MM.1S (cell line): ENCODE data around the gene DPH7.

ENCODE experiments used
- DNase-seq: peaks from one replicate; pipeline ENCODE4 v3.0.0-alpha.2; 2015
- H2AFZ ChIP-seq: fragments of 300-600 bp; sonication (generic); 2 replicates; pipeline ENCODE4 v1.6.0; 2016; ENCODE audit warnings: antibody characterized with exemption, low read length
- H3F3A ChIP-seq: fragments of 300-600 bp; sonication (generic); 2 replicates; pipeline ENCODE4 v1.6.1; 2016; ENCODE audit warnings: mild to moderate bottlenecking, antibody characterized with exemption, low read length, moderate library complexity, mixed read lengths; ENCODE audit not compliant: insufficient read depth
- H3K27ac ChIP-seq: fragments of 300-600 bp; sonication (generic); 2 replicates; pipeline ENCODE4 v1.5.1; 2016; ENCODE audit warnings: mild to moderate bottlenecking, low read length
- H3K27me3 ChIP-seq: fragments of 300-600 bp; sonication (generic); replicated peaks from 2 replicates; pipeline ENCODE4 v1.6.0; 2016; ENCODE audit warnings: low read length; ENCODE audit not compliant: insufficient read depth
- H3K36me3 ChIP-seq: fragments of 300-600 bp; sonication (generic); replicated peaks from 2 replicates; pipeline ENCODE4 v1.6.1; 2016; ENCODE audit warnings: mild to moderate bottlenecking, low read length, mixed read lengths; ENCODE audit not compliant: insufficient read depth
- H3K4me1 ChIP-seq: fragments of 300-600 bp; sonication (generic); 2 replicates; pipeline ENCODE4 v1.6.1; 2016; ENCODE audit warnings: low read length, mixed read lengths
- H3K4me2 ChIP-seq: fragments of 300-600 bp; sonication (generic); 2 replicates; pipeline ENCODE4 v1.6.0; 2016; ENCODE audit warnings: low read depth, low read length
- H3K4me3 ChIP-seq: fragments of 300-600 bp; sonication (generic); 2 replicates; pipeline ENCODE4 v1.5.1; 2016; ENCODE audit warnings: low read length, mixed read lengths
- H3K79me2 ChIP-seq: fragments of 300-600 bp; sonication (generic); 2 replicates; pipeline ENCODE4 v1.6.1; 2016; ENCODE audit warnings: mixed run types, low read length, mixed read lengths
- H3K9ac ChIP-seq: fragments of 300-600 bp; sonication (generic); 2 replicates; pipeline ENCODE4 v1.6.1; 2016; ENCODE audit warnings: low read length, mixed read lengths
- H3K9me2 ChIP-seq: fragments of 300-600 bp; sonication (generic); replicated peaks from 2 replicates; pipeline ENCODE4 v1.6.1; 2016; ENCODE audit warnings: mild to moderate bottlenecking, low read length, mixed read lengths; ENCODE audit not compliant: insufficient read depth
- H3K9me3 ChIP-seq: fragments of 300-600 bp; sonication (generic); replicated peaks from 2 replicates; pipeline ENCODE4 v1.6.1; 2016; ENCODE audit warnings: mild to moderate bottlenecking, low read length, mixed read lengths; ENCODE audit not compliant: insufficient read depth
- H4K20me1 ChIP-seq: fragments of 300-600 bp; sonication (generic); 2 replicates; pipeline ENCODE4 v1.6.1; 2016; ENCODE audit warnings: mild to moderate bottlenecking, low read length, moderate library complexity, mixed read lengths; ENCODE audit not compliant: insufficient read depth
- EZH2 ChIP-seq: fragments of 300-600 bp; sonication (generic); optimal IDR thresholded peaks from 2 replicates; pipeline ENCODE3; 2017; ENCODE audit warnings: low read depth, mild to moderate bottlenecking, antibody characterized with exemption, low read length, mixed read lengths
- EZH2phosphoT487 ChIP-seq: fragments of 300-600 bp; sonication (generic); IDR thresholded peaks from 2 replicates; pipeline ENCODE4 v1.6.1; 2018; ENCODE audit warnings: antibody characterized with exemption, low read length
- TF ChIP-seq, protein P1 (sequence below): fragments of 300-600 bp; sonication (generic); IDR thresholded peaks from 2 replicates; pipeline ENCODE4 v1.5.1; 2016; ENCODE audit warnings: antibody characterized with exemption, low read length, mixed read lengths

Gene DPH7

DNA sequence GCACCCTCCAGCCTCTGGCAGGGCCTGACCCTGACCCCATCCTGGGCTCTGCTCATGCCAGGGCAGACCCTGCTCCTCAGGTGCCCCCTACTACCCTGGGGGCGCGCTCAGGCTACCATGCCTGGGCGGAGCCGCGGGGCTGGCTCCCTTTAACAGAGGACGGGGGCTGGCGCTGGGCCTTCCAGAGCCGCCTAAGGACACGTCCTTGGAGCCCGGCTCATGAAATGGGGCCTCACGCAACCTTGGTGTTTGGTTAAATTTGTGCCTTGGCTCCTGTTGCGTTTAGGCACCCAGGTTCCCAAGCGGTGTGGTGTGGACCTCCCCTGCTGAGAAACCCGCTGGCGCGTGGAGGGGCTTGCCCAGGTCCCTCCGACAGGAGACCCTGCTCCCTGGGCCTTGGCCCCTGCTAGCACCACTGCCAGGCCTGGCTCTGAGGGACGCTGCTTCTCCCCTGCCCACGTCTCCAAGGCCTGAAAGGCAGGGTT, 36.7 kb upstream of the DPH7 start:
- TF ChIP-seq EZH2phosphoT487 (no peak), EZH2 (no peak)
- TF ChIP-seq, protein P1, sequence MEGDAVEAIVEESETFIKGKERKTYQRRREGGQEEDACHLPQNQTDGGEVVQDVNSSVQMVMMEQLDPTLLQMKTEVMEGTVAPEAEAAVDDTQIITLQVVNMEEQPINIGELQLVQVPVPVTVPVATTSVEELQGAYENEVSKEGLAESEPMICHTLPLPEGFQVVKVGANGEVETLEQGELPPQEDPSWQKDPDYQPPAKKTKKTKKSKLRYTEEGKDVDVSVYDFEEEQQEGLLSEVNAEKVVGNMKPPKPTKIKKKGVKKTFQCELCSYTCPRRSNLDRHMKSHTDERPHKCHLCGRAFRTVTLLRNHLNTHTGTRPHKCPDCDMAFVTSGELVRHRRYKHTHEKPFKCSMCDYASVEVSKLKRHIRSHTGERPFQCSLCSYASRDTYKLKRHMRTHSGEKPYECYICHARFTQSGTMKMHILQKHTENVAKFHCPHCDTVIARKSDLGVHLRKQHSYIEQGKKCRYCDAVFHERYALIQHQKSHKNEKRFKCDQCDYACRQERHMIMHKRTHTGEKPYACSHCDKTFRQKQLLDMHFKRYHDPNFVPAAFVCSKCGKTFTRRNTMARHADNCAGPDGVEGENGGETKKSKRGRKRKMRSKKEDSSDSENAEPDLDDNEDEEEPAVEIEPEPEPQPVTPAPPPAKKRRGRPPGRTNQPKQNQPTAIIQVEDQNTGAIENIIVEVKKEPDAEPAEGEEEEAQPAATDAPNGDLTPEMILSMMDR, result no peak
- Histone ChIP-seq H3K36me3 (no peaks in the 10 kb centered on the region), H3K4me3 (no peak overlapping the region), H2AFZ (no peak overlapping the region), H3K9me3 (no peaks in the 10 kb centered on the region), H3K4me1 (peaks cover 8% of the 10 kb centered on the region), H3K27me3 (no peaks in the 10 kb centered on the region), H3K27ac (no peak overlapping the region), H3K4me2 (no peak overlapping the region), H4K20me1 (0 out of 2 replicates have a peak, but pooled peaks cover under 1% of the 10 kb centered on the region), H3K79me2 (peaks cover 48% of the 10 kb centered on the region), H3F3A (peaks cover 9% of the 10 kb centered on the region), H3K9me2 (no peaks in the 10 kb centered on the region), H3K9ac (no peak overlapping the region)
- no peak for DNase-seq

DNA sequence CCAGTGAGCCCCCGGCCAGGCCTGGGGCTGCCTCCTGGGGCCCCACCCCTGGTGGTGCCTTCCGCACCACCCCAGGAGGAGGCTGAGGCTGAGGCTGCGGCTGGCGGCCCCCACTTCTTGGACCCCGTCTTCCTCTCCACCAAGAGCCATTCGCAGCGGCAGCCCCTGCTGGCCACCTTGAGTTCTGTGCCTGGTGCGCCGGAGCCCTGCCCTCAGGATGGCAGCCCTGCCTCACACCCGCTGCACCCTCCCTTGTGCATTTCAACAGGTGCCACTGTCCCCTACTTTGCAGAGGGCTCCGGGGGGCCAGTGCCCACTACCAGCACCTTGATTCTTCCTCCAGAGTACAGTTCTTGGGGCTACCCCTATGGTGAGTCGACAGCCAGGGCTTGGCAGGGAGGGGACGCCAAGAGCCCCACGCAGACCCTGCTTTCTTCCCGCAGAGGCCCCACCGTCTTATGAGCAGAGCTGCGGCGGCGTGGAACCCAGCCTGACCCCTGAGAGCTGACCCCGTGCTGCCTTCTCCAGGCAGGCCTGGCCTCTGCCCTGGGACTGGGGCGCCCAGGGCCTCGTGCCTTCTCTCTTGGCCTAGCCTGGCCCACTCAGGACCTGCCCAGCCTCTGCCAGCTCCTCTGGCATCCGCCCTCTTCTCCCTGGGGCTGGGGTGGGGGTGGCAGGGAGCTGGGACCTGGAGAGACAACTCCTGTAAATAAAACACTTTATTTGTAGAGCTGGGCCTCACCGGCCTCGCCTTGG, 36.1 kb upstream of the DPH7 start:
- H2AFZ ChIP-seq, result no peak overlapping the region
- no peak overlapping the region for H3K9ac ChIP-seq
- no peaks in the 10 kb centered on the region for H4K20me1 ChIP-seq
- no peaks in the 10 kb centered on the region for H3K9me2 ChIP-seq
- no peak overlapping the region for H3K27ac ChIP-seq
- DNase-seq, result no peak
- no peaks in the 10 kb centered on the region for H3K9me3 ChIP-seq
- H3K4me3 ChIP-seq, result no peak overlapping the region
- no peak overlapping the region for H3K4me2 ChIP-seq
- TF ChIP-seq, protein P1, result no peak
- no peak for TF ChIP-seq EZH2
- no peak for TF ChIP-seq EZH2phosphoT487
- H3K36me3 ChIP-seq, result no peaks in the 10 kb centered on the region
- no peaks in the 10 kb centered on the region for H3K27me3 ChIP-seq
- H3F3A ChIP-seq, result peaks cover 7% of the 10 kb centered on the region
- peaks cover 42% of the 10 kb centered on the region for H3K79me2 ChIP-seq
- H3K4me1 ChIP-seq, result peaks cover 6% of the 10 kb centered on the region; the same call in 1 of the 2 replicates

DNA sequence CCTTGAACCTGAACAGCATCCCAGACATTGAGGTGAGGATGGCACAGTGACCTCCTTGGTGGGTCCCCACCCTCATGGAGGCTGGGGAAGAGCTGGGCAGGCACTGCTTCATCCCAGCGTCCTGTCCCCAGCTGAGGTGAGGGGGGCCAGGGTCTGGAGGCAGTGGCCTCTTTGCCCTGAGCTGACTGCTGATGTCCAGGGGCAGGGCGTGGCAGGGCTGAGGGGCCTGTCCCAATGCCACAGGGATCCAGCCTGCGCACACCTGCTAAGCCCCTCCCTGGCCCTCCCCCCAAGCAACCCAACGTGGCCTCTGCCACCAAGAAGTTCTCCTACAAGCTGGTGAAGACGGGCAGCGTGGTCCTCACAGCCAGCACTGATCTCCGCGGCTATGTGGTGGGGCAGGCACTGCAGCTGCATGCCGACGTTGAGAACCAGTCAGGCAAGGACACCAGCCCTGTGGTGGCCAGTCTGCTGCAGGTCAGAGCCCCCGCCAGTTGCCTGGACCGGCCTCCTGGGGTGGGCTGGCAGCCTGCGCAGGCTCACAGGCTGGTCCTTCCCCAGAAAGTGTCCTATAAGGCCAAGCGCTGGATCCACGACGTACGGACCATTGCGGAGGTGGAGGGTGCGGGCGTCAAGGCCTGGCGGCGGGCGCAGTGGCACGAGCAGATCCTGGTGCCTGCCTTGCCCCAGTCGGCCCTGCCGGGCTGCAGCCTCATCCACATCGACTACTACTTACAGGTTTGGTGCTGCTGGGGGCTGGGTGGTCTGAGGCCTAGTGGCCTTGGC, 35.2 kb upstream of the DPH7 start:
- Histone ChIP-seq H3K9ac (no peak overlapping the region), H3K9me3 (no peaks in the 10 kb centered on the region), H3K36me3 (no peaks in the 10 kb centered on the region), H3K27ac (no peak overlapping the region), H4K20me1 (no peaks in the 10 kb centered on the region), H3F3A (no peaks in the 10 kb centered on the region; the same call in 1 of the 2 replicates), H3K27me3 (no peaks in the 10 kb centered on the region), H3K79me2 (peaks cover 36% of the 10 kb centered on the region), H3K4me1 (peaks cover 6% of the 10 kb centered on the region; the same call in 1 of the 2 replicates), H3K4me3 (no peak overlapping the region), H3K4me2 (no peak overlapping the region), H3K9me2 (no peaks in the 10 kb centered on the region), H2AFZ (no peak overlapping the region)
- TF ChIP-seq, protein P1, result no peak
- TF ChIP-seq EZH2phosphoT487 (no peak), EZH2 (no peak)
- DNase-seq, result no peak
